Tibial nerve (tissue), 4 donors: Measurements from ENCODE around the gene FDXACB1. TPM values are rescaled to one million over a fixed set of nuclear protein-coding genes. Genes with fewer than 3 reads are reported as not detected.
A peak's percentile ranks its signal among the peaks of the same experiment; 100 is the strongest.

Experiments used
- DNase-seq, 2 donors: peaks; one replicate each; pipeline ENCODE4 v3.0.0-alpha.2; 2019; ENCODE audit warnings: low spot score in 2 of 2
- H3K27ac ChIP-seq, 4 donors: fragments of 200-600 bp; sonication (generic) in 3 of 4; one replicate each; pipeline ENCODE4 v1.5.1; 2017 to 2019; ENCODE audit warnings: mild to moderate bottlenecking in 1 of 4
- H3K27me3 ChIP-seq, 2 donors: fragments of 200-600 bp; sonication (generic) in 1 of 2; one replicate each; pipeline versions ENCODE4 v1.5.1 to v1.6.0; 2017 to 2019
- H3K36me3 ChIP-seq, 3 donors: fragments of 200-600 bp; sonication (generic); one replicate each; pipeline ENCODE4 v1.5.1; 2018 to 2019
- H3K4me1 ChIP-seq, 4 donors: fragments of 200-600 bp; sonication (generic) in 3 of 4; one replicate each; pipeline ENCODE4 v1.5.1; 2017 to 2019
- H3K4me3 ChIP-seq, 4 donors: fragments of 200-600 bp; sonication (generic) in 3 of 4; one replicate each; pipeline ENCODE4 v1.5.1; 2017 to 2019; ENCODE audit warnings: mild to moderate bottlenecking in 1 of 4, moderate library complexity in 1 of 4
- H3K9me3 ChIP-seq, 4 donors: fragments of 200-600 bp; sonication (generic) in 3 of 4; one replicate each; pipeline ENCODE4 v1.5.1; 2017 to 2019
- CTCF ChIP-seq, 5 experiments: fragments of 200-600 bp in 3 of 5; fragments of 450-650 bp in 2 of 5; sonication (generic) in 3 of 5; IDR thresholded peaks; one replicate each; pipeline ENCODE4 v1.5.1; 2016 to 2019; ENCODE audit warnings: antibody characterized with exemption in 5 of 5, mild to moderate bottlenecking in 3 of 5, moderate library complexity in 2 of 5
- EP300 ChIP-seq, 2 donors: sonication (generic); formaldehyde crosslinking; IDR thresholded peaks; one replicate each; pipeline ENCODE4 v1.6.1; 2017; ENCODE audit warnings: antibody characterized with exemption in 2 of 2, mild to moderate bottlenecking in 1 of 2
- POLR2A ChIP-seq, 2 donors: fragments of 450-650 bp; IDR thresholded peaks; one replicate each; pipeline ENCODE4 v1.6.1; 2017; ENCODE audit warnings: antibody characterized with exemption in 2 of 2, mild to moderate bottlenecking in 2 of 2, moderate library complexity in 2 of 2
- WGBS, 2 donors: methylation state at CpG; one replicate each; pipeline ENCODE4 v1.1.5; 2018; 5-methylcytosine and 5-hydroxymethylcytosine counted together
- total RNA-seq, 4 donors: library from RNA; depleted of rRNA; stranded (reverse); fragments of >200 nt; gene quantifications; one replicate each; pipeline ENCODE4 v1.1.0, GENCODE V29; 2016

Gene FDXACB1
- total RNA-seq, 4 donors from 2014 or later = 1.1 to 3.0 (median 1.7) TPM

- peaks cover 0 to 34% (median 7%) of the 10 kb centered on the region in 4 donors for H3K4me1 ChIP-seq
- no peak for DNase-seq
- no peaks in the 10 kb centered on the region for H3K9me3 ChIP-seq
- no peak overlapping the region for H3K4me3 ChIP-seq
- 89 to 91% methylated on average over 3 of the region's 3 CpGs for WGBS, 2 donors
- no peak for TF ChIP-seq EP300 (IDR thresholded peaks at IDR 0.05)
- no peak for TF ChIP-seq CTCF (IDR thresholded peaks at IDR 0.05)
- no peak for TF ChIP-seq POLR2A (IDR thresholded peaks at IDR 0.05)
- H3K36me3 ChIP-seq = no peaks in the 10 kb centered on the region
- H3K27me3 ChIP-seq = no peaks in the 10 kb centered on the region
- H3K27ac ChIP-seq = peak overlapping the region in 2 of 4 donors; percentile 42 to 57
Observed at GRCh38 chr11:111917788-111918187, 38.8 kb upstream of the FDXACB1 start.

- Histone ChIP-seq H3K9me3 (no peaks in the 10 kb centered on the region), H3K4me1 (peaks cover 0 to 29% (median 6%) of the 10 kb centered on the region in 4 donors), H3K4me3 (no peak overlapping the region), H3K27me3 (no peaks in the 10 kb centered on the region), H3K36me3 (no peaks in the 10 kb centered on the region), H3K27ac (peak overlapping the region in 1 of 4 donors; percentile 57)
- WGBS, 2 donors = 88 to 92% methylated on average over 2 of the region's 2 CpGs
- TF ChIP-seq EP300 (IDR thresholded peaks at IDR 0.05) = no peak
- no peak for TF ChIP-seq CTCF (IDR thresholded peaks at IDR 0.05)
- no peak for TF ChIP-seq POLR2A (IDR thresholded peaks at IDR 0.05)
- no peak for DNase-seq
Observed at GRCh38 chr11:111917312-111917711, 38.3 kb upstream of the FDXACB1 start.

- no peaks in the 10 kb centered on the region for H3K9me3 ChIP-seq
- H3K4me1 ChIP-seq = peaks cover 0 to 23% (median 3%) of the 10 kb centered on the region in 4 donors
- WGBS, 2 donors = 86 to 100% methylated on average over 1 of the region's 1 CpG
- no peaks in the 10 kb centered on the region for H3K27me3 ChIP-seq
- DNase-seq = no peak
- H3K4me3 ChIP-seq = no peak overlapping the region
- H3K27ac ChIP-seq = peak overlapping the region in 1 of 4 donors; percentile 57
- no peak for TF ChIP-seq POLR2A (IDR thresholded peaks at IDR 0.05)
- TF ChIP-seq CTCF (IDR thresholded peaks at IDR 0.05) = no peak
- no peak for TF ChIP-seq EP300 (IDR thresholded peaks at IDR 0.05)
- no peaks in the 10 kb centered on the region for H3K36me3 ChIP-seq
Observed at GRCh38 chr11:111916768-111917167, 37.8 kb upstream of the FDXACB1 start.

GRCh38 chr11:111913997-111914396, 35.0 kb upstream of the FDXACB1 start:
- H3K36me3 ChIP-seq = peaks cover 0 to 17% (median 0%) of the 10 kb centered on the region in 3 donors
- H3K27me3 ChIP-seq = no peaks in the 10 kb centered on the region
- DNase-seq = peak; percentile 64 to 81
- WGBS, 2 donors = 14 to 24% methylated on average over 4 of the region's 4 CpGs
- peak overlapping the region; percentile 85 to 99 (median 94) for H3K27ac ChIP-seq
- peak overlapping the region; percentile 44 to 65 (median 57) for H3K4me3 ChIP-seq
- TF ChIP-seq EP300 (IDR thresholded peaks at IDR 0.05) = peak; percentile 79 to 95
- TF ChIP-seq POLR2A (IDR thresholded peaks at IDR 0.05) = peak; percentile 58 to 82
- no peak for TF ChIP-seq CTCF (IDR thresholded peaks at IDR 0.05)
- no peaks in the 10 kb centered on the region for H3K9me3 ChIP-seq
- H3K4me1 ChIP-seq = peaks cover 0 to 23% (median 3%) of the 10 kb centered on the region in 4 donors

GRCh38 chr11:111913031-111913861, 34.3 kb upstream of the FDXACB1 start:
- peak in 1 of 2 donors; percentile 41 for DNase-seq
- no peaks in the 10 kb centered on the region for H3K27me3 ChIP-seq
- H3K4me1 ChIP-seq = peaks cover 0 to 21% (median 3%) of the 10 kb centered on the region in 4 donors
- peaks cover 0 to 24% (median 0%) of the 10 kb centered on the region in 3 donors for H3K36me3 ChIP-seq
- WGBS, 2 donors = 13 to 35% methylated on average over 18 to 24 of the region's 24 CpGs
- H3K9me3 ChIP-seq = no peaks in the 10 kb centered on the region
- peak in 1 of 2 donors; percentile 39 for TF ChIP-seq EP300 (IDR thresholded peaks at IDR 0.05)
- peak in 1 of 2 donors; percentile 21 for TF ChIP-seq POLR2A (IDR thresholded peaks at IDR 0.05)
- TF ChIP-seq CTCF (IDR thresholded peaks at IDR 0.05) = no peak
- H3K4me3 ChIP-seq = peak overlapping the region; percentile 44 to 65 (median 57)
- H3K27ac ChIP-seq = peak overlapping the region; percentile 85 to 99 (median 94)
